HS-27A (cell line): ENCODE measurements around the gene CELF4.

Source experiments
- DNase-seq: peaks from one replicate; pipeline ENCODE4 v3.0.0-alpha.2; 2012; ENCODE audit warnings: low read depth, missing footprints

Gene CELF4

DNA sequence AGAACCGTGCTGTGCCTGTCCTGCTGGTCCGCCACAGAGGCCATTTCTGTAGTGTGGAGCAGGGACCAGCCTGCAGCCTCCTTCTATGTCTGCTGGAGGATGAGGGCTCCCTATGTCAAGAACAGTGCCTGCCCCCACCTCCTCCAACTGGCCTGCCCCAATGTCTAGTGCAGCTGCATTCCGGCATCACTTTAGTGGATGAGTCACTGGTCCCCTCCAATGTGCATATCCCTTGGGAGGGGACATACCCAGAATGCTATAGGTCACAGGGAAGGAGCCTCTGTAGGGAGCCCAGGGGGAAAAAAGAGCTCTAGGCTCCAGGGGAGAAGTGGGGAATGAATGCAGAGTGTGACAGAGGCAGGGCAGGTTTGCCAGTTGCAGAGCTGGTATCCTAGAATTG lies 219.6 kb downstream of the CELF4 start:
- DNase-seq = no peak

GRCh38 chr18:37343542-37343851 lies 222.1 kb downstream of the CELF4 start:
- no peak for DNase-seq

DNA sequence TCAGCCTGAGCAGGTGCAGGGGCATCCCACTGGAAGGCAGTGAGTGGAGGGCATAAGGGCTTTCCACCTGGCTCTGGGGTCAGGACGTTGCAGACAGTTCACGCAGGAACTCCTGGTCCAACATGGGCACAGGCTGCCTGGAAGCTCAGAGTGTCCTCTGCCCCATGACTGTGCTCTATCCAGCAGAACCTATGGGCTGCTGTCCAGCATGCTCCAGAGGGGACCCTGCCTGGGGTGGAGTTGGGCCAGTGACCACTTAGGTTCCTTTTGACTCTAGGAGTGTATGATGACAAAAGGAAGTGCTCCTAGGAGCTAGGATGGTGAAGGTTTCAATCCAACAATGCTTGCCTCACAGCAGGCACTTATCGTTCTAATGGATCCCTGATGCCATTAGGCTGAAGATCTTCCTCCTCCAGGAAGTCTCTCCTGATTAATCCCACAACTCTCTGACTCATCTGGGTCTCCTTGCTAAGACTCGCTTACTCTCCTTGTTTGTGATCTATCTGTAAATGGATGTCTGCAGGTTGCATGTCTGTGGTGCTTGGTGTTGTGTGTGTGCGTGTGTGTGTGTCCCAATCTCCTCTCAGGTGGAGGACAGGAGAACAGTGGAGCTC lies 224.0 kb downstream of the CELF4 start:
- no peak for DNase-seq

GRCh38 chr18:37341016-37341415 lies 224.6 kb downstream of the CELF4 start:
- no peak for DNase-seq

DNA sequence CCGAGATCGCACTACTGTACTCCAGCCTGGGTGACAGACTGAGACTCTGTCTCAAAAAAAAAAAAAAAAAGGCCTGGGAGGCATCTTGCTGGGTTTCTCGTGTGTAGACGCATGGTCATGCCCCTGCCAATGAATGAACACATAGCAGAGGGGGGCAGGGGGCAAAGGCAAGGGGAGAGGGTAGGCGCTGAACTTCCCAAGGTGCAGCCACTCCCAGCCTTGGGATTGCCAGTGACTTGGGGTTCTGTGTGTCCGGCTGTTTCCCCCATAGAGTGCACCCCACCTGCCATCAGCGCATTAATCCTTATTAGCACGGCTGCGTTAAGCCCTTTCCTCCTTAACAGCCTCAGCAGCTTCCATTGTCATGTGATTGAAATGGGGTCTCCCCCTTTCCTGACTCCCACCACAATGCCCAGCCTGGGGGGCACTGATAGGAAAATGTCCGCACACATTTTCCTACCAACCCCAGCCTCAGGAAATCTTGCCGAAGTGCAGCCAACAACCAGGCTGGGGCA lies 225.8 kb downstream of the CELF4 start:
- no peak for DNase-seq

GRCh38 chr18:37336568-37337285 lies 228.9 kb downstream of the CELF4 start:
- no peak for DNase-seq

DNA sequence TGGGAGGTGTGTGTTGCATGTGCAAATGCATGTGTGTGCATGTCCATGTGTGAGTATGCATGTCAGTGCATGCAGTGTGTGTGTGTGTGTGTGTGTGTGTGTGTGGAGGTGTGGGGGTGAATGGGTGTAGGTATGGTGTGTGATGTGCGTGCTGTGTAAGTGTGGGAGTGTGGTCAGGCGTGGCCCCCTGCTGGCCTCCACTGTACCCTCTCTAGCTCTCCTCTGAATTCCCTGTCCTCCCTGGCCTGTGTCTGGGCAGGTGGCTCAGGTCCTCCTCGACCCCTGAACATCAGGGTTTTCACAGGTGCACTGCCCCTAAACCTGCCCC lies 230.2 kb downstream of the CELF4 start:
- DNase-seq = no peak

GRCh38 chr18:37334631-37335408 lies 230.8 kb downstream of the CELF4 start:
- no peak for DNase-seq

GRCh38 chr18:37332628-37333420 lies 232.8 kb downstream of the CELF4 start:
- no peak for DNase-seq

DNA sequence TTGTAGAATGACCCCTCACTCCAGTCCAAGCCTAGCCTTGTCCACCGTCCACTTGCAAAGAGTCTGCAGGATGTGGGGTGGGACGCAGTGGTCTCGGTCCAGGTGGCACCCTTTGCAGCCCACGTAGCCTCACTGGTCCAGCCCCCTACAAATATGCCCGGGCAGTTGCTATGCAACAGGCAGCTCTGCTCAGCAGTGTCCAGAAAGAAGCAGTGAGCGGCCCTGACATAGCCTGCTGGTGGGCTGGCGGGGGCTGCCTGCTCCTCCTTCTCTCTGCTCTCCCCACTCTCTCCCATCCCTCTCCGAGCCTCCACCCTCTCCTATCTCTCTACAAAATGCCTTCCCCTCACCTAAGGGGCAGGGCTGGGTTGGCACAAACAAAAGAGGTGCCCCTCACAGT lies 233.4 kb downstream of the CELF4 start:
- DNase-seq = no peak

GRCh38 chr18:37330173-37330572 lies 235.4 kb downstream of the CELF4 start:
- DNase-seq = no peak

DNA sequence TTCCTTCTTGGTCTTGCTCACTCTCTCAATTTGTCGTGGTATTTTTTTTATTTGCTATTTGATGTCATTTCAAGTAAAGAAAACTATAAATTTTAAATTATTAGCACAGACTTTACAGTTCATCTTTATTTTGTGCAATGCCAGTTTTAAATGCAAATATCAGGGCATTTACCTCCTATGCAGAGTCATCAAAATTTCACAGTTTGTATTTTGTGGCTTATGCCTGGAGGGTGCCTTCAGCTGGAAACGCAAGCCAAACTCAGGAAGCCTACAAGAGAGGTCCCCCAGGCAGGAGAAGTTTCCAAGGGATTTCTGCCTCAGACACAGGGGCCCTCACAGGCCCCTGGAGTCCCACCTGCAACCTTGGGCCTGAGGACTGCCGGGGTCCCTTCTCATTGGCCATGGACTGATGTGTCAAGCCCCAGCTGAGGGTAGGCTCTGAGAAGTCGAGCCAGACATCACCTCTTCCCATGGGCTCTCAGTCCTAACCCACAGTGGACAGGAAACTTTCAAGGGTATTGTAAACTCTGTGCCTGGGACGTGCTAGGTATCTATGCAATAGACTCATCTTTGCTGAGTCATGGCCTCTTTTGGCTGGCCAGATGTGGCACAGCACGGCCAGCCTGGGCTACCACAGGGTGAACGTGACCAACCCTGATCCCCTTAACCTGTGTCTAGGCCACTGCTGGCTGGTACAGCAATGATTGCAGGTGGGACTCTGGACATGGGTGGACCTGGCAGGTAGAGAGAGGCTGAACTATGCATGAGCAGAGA lies 236.5 kb downstream of the CELF4 start:
- DNase-seq = no peak

- DNase-seq = no peak
Measured at GRCh38 chr18:37327063-37327577, 238.5 kb downstream of the CELF4 start.

- no peak for DNase-seq
Measured at GRCh38 chr18:37322492-37323035, 243.0 kb downstream of the CELF4 start.

- no peak for DNase-seq
Measured at GRCh38 chr18:37321582-37322491, 243.8 kb downstream of the CELF4 start.

DNA sequence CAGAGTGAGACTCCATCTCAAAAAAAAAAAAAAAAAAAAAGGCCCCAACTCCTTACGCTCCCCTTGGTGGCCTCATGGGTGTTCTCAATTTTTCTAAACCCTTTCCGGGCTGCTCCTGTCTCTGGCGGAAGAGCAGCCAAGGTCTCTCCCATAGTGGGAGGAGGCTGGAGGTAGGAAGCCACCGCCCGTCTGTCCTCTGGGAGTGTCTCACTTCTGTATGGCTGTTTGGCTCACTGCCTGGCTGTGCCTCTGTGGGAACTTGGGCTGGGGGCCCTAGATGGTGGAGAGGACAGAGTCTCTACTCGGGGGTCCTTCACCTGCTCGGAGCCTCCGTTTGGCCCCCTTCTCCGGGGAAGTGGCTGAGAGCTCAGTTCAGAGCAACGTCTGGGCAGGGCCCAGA lies 245.3 kb downstream of the CELF4 start:
- DNase-seq = no peak

- no peak for DNase-seq
Measured at GRCh38 chr18:37318360-37319355, 246.9 kb downstream of the CELF4 start.

GRCh38 chr18:37317486-37317885 lies 248.1 kb downstream of the CELF4 start:
- DNase-seq = no peak

- DNase-seq = no peak
Measured at GRCh38 chr18:37316468-37316867, 249.1 kb downstream of the CELF4 start.
